ENCODE measurements around the gene EIF4B. TPM values are rescaled to one million over a fixed set of nuclear protein-coding genes. Genes with fewer than 3 reads are reported as not detected.

EIF4B gene
- total and polyA plus RNA-seq, 12 donors, result 77.1 to 800 (median 557) TPM

- Histone ChIP-seq H3K36me3 (replicated peaks in 1 of 2) (peaks cover 0 to 22% of the 10 kb centered on the region in 2 donors), H3K4me1 (replicated peaks in 1 of 2) (peaks cover 23 to 60% of the 10 kb centered on the region in 2 donors), H3K4me3 (no peak overlapping the region), H3K27me3 (no peaks in the 10 kb centered on the region), H3K9me3 (replicated peaks in 1 of 3) (no peaks in the 10 kb centered on the region), H3K27ac (peak overlapping the region in 2 of 5 donors; percentile 41 to 83)
- no peak for TF ChIP-seq CTCF (IDR thresholded peaks at IDR 0.05)
- no peak for TF ChIP-seq POLR2A (IDR thresholded peaks at IDR 0.05)
- WGBS, 4 donors, result 84 to 97% (median 88%) methylated on average over 6 to 13 of the region's 13 CpGs
- intact Hi-C loops (cut with DNase I), result loop anchor here (2.0 to 10.0 kb wide), 3 partner anchors 31 to 129 kb away; no protein-coding TSS in a partner anchor
- DNase-seq, result peak in 3 of 7 donors; percentile 14 to 51 (median 23)
These were observed 61.9 kb downstream of the EIF4B start for GRCh38 chr12:53067993-53068770.

GRCh38 chr12:53068811-53069585, 62.7 kb downstream of the EIF4B start:
- DNase-seq, result peak in 3 of 7 donors; percentile 17 to 51 (median 35)
- Histone ChIP-seq H3K9me3 (replicated peaks in 1 of 3) (no peaks in the 10 kb centered on the region), H3K4me3 (no peak overlapping the region), H3K4me1 (replicated peaks in 1 of 2) (peaks cover 25 to 59% of the 10 kb centered on the region in 2 donors), H3K36me3 (replicated peaks in 1 of 2) (peaks cover 0 to 14% of the 10 kb centered on the region in 2 donors), H3K27me3 (no peaks in the 10 kb centered on the region), H3K27ac (peak overlapping the region in 2 of 5 donors; percentile 41 to 83)
- intact Hi-C loops (cut with DNase I), result loop anchor here (5.0 to 10.0 kb wide), 2 partner anchors 126 to 128 kb away; no protein-coding TSS in a partner anchor
- TF ChIP-seq CTCF (IDR thresholded peaks at IDR 0.05), result no peak
- no peak for TF ChIP-seq POLR2A (IDR thresholded peaks at IDR 0.05)
- WGBS, 4 donors, result 72 to 76% (median 74%) methylated on average over 14 to 15 of the region's 15 CpGs

GRCh38 chr12:53069621-53070410, 63.6 kb downstream of the EIF4B start:
- Histone ChIP-seq H3K27me3 (no peaks in the 10 kb centered on the region), H3K4me3 (no peak overlapping the region), H3K36me3 (replicated peaks in 1 of 2) (peaks cover 0 to 15% of the 10 kb centered on the region in 2 donors), H3K4me1 (replicated peaks in 1 of 2) (peaks cover 25 to 61% of the 10 kb centered on the region in 2 donors), H3K27ac (peak overlapping the region in 2 of 5 donors; percentile 71 to 83), H3K9me3 (replicated peaks in 1 of 3) (no peaks in the 10 kb centered on the region)
- WGBS, 4 donors, result 72 to 85% (median 78%) methylated on average over 5 to 12 of the region's 12 CpGs
- peak in 3 of 7 donors; percentile 13 to 55 (median 38) for DNase-seq
- TF ChIP-seq CTCF (IDR thresholded peaks at IDR 0.05) (no peak), POLR2A (IDR thresholded peaks at IDR 0.05) (no peak)
- intact Hi-C loops (cut with DNase I), result loop anchor here (5.0 to 10.0 kb wide), 2 partner anchors 125 to 127 kb away; no protein-coding TSS in a partner anchor

All from adrenal gland (tissue), 12 donors.